ENCODE data around the gene C10orf143.

The C10orf143 gene

GRCh38 chr10:130065251-130065650 is 45.4 kb downstream of the C10orf143 start:
- DNase-seq (ENCODE audit: extremely low read depth, low read depth) = no peak
- no peak for TF ChIP-seq CTCF (IDR thresholded peaks at IDR 0.05; ENCODE audit: low read depth, low read length)

GRCh38 chr10:130064783-130065182 is 45.8 kb downstream of the C10orf143 start:
- no peak for DNase-seq (ENCODE audit: extremely low read depth, low read depth)

GRCh38 chr10:130062976-130063375 is 47.7 kb downstream of the C10orf143 start:
- TF ChIP-seq CTCF (IDR thresholded peaks at IDR 0.05; ENCODE audit: low read depth, low read length) = no peak
- DNase-seq (ENCODE audit: extremely low read depth, low read depth) = no peak

More at GRCh38 chr10:130064783-130065182, 45.8 kb downstream of the C10orf143 start:
- TF ChIP-seq CTCF (IDR thresholded peaks at IDR 0.05; ENCODE audit: low read depth, low read length) = no peak

GRCh38 chr10:130062201-130062600 is 48.4 kb downstream of the C10orf143 start:
- TF ChIP-seq CTCF (IDR thresholded peaks at IDR 0.05; ENCODE audit: low read depth, low read length) = no peak
- DNase-seq (ENCODE audit: extremely low read depth, low read depth) = no peak

GRCh38 chr10:130061760-130062159 is 48.9 kb downstream of the C10orf143 start:
- TF ChIP-seq CTCF (IDR thresholded peaks at IDR 0.05; ENCODE audit: low read depth, low read length) = no peak
- DNase-seq (ENCODE audit: extremely low read depth, low read depth) = no peak

GRCh38 chr10:130054021-130054420 is 56.6 kb downstream of the C10orf143 start:
- TF ChIP-seq CTCF (IDR thresholded peaks at IDR 0.05; ENCODE audit: low read depth, low read length) = no peak
- no peak for DNase-seq (ENCODE audit: extremely low read depth, low read depth)

GRCh38 chr10:130053561-130053960 is 57.1 kb downstream of the C10orf143 start:
- DNase-seq (ENCODE audit: extremely low read depth, low read depth) = peak; percentile 10
- TF ChIP-seq CTCF (IDR thresholded peaks at IDR 0.05; ENCODE audit: low read depth, low read length) = no peak
